OCI-M2 (cell line): ENCODE data around the gene GABARAPL1.
"Not testable (repeated sequence)": the region's sequence is repeated elsewhere in the genome, so short reads cannot be mapped to it uniquely, and the experiment has no call there.

Source experiments
- DNase-seq: peaks from one replicate; lab custom pipeline; 2025; ENCODE audit not compliant: unreplicated experiment; lab: John Stamatoyannopoulos, UW

The GABARAPL1 gene

DNA sequence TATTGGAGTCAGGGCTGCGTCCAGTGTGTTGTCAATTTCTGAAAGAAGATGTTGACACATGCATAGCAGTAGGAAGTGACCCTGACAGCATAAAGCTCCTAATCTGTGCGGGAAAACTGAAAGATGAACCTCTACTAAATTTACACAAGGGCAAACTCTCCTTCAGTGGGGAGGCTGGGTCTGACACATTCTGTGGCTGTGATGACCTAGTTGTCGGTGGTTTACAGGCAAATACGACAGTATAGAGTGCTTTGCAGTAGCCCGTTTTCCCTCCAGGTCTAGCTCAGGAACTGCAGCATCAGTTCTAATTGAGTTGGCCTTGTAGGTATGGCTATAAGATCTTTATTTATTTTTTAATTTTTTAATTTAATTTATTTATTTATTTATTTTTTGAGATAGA lies 14.8 kb upstream of the GABARAPL1 start:
- DNase-seq = no peak

GRCh38 chr12:10204495-10204894 lies 8.2 kb upstream of the GABARAPL1 start:
- not testable (repeated sequence) for DNase-seq

GRCh38 chr12:10205220-10205807 lies 7.4 kb upstream of the GABARAPL1 start:
- no peak for DNase-seq

DNA sequence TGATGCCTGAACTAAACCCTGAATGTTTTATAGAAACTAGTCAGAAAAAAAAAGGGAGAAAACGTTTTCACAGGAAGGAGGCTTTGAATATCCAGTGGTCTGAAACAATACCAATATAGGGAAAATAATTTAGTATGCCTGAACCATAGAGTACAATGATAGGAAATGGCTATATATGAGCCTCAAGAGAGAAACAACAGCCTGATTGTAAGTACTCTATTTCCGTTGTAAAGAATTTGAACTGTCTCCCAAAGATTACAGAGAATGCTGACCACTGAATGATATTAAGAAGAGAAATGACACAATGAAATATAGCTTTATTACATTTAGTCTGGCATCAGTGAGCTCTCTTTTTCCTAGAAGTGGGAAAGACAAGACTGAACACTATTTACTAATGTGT lies 5.5 kb upstream of the GABARAPL1 start:
- no peak for DNase-seq

GRCh38 chr12:10210225-10210624 lies 2.5 kb upstream of the GABARAPL1 start:
- no peak for DNase-seq

- DNase-seq = no peak
Observed at GRCh38 chr12:10211101-10211939, 1.4 kb upstream of the GABARAPL1 start.

GRCh38 chr12:10211940-10212738 lies 538 bp upstream of the GABARAPL1 start:
- DNase-seq = no peak

DNA sequence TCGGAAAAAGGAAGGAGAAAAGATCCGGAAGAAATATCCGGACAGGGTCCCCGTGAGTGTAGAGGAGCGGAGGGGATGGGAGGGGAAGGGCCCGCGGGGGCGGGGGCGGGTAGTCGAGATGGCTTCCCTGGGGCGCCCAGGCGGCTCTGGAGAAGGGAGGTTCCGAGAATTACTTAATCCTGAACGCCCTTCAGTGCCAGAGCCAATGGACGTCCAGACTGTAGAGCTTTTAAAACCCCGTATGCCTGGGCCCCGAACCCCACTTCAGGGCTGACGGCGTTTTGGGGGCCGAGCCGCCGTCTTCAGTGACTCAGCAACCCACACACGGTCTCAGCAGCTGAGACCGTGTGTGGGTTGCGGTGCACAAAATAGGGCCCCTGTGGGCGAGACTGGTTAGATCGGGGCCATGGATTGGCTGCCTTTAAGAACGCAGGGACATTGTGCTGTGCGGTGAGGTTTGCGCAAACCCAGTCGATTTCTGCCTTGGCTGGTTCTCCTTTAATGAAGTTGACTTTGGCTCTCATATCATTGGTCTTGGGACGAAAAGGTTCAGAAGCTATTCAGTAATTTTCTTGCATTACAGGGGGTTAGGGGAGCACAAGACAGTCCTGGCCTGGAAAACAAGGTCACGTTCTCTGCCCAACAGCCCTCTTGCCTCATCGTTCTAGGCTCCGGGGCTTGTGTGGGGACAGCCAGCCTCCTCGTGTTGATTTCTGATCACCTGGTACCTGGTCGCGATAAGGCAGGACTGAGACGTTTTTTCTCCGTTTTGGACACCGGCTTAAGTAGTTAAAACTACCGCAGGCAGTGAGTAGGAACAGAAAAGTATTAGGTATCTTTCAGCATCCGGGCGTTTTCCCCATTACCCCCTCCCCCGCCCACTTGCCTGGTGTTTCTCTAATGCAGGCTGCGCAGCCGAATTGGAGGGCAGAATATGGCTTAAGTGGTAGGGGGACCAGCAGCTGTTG lies 775 bp downstream of the GABARAPL1 start:
- no peak for DNase-seq

- no peak for DNase-seq
Observed at GRCh38 chr12:10214136-10214894, 1.6 kb downstream of the GABARAPL1 start.

- DNase-seq = no peak
Observed at GRCh38 chr12:10214895-10215267, 2.2 kb downstream of the GABARAPL1 start.

- DNase-seq = no peak
Observed at GRCh38 chr12:10215436-10215835, 2.8 kb downstream of the GABARAPL1 start.

- DNase-seq = not testable (repeated sequence)
Observed at GRCh38 chr12:10215946-10216345, 3.3 kb downstream of the GABARAPL1 start.

GRCh38 chr12:10218021-10218420 lies 5.3 kb downstream of the GABARAPL1 start:
- no peak for DNase-seq

- no peak for DNase-seq
Observed at GRCh38 chr12:10220398-10221077, 7.9 kb downstream of the GABARAPL1 start.

DNA sequence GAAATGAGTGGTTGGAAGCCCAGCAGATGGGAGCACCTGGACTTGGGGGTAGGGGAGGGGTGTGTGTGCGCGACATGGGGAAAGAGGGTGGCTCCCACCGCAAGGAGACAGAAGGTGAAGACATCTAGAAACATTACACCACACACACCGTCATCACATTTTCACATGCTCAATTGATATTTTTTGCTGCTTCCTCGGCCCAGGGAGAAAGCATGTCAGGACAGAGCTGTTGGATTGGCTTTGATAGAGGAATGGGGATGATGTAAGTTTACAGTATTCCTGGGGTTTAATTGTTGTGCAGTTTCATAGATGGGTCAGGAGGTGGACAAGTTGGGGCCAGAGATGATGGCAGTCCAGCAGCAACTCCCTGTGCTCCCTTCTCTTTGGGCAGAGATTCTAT lies 9.2 kb downstream of the GABARAPL1 start:
- no peak for DNase-seq

DNA sequence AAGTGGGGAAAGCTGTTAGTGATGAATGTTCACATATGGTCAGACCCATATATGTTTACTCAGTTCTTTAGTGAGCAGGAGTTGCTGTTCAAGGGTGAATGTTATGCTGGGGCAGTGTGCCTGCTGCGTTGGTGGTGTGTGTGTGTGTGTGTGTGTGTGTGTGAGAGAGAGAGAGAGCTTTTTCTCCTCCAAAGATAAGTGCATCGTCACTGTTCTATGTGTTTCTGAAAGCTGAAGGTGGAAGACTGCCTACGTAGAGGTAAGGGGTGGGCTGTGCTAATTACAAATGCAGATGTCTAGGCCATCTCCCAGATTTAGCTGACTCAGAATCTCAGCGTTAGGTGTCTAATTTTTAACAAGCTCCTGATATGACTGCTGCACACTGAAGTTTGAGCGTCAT lies 10.5 kb downstream of the GABARAPL1 start:
- DNase-seq = no peak

DNA sequence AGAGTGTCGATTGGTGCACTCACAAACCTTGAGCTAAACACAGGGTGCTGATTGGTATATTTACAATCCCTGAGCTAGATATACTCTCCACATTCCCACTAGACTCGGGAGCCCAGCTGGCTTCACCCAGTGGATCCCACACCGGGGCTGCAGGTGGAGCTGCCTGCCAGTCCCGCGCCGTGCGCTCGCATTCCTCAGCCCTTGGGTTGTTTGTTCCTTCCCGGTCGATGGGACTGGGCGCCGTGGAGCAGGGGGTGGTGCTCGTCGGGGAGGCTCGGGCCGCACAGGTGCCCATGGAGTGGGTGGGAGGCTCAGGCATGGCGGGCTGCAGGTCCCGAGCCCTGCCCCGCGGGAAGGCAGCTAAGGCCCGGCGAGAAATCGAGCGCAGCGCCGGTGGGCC lies 12.7 kb downstream of the GABARAPL1 start:
- DNase-seq = not testable (repeated sequence)

DNA sequence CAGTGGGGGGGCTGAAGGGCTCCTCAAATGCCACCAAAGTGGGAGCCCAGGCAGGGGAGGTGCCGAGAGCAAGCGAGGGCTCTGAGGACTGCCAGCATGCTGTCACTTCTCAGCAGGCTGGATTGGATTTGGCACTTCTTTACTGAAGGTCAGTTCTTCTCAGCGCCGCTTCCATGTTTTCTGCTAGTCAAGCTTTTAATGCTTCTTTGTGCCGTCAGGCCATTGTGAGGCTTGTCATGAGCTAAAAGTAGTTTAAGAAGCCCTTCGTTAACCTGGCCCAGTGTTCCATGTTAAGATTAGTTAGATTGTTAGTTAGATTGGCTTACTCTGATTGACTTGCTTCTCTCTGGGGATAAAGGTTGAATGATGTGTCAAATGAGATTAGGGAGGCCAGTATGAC lies 13.4 kb downstream of the GABARAPL1 start:
- DNase-seq = no peak

- no peak for DNase-seq
Observed at GRCh38 chr12:10226731-10227130, 14.1 kb downstream of the GABARAPL1 start.
